GM18499 (cell line): ENCODE measurements around the gene FAM162A.

Experiments
- ATAC-seq: cut with Tn5 transposase; IDR thresholded peaks from one replicate; pipeline ENCODE4 v1.9.1; 2021; ENCODE audit warnings: moderate number of reproducible peaks; ENCODE audit not compliant: insufficient read depth, unreplicated experiment

Gene FAM162A

GRCh38 chr3:122382888-122383666 is 905 bp upstream of the FAM162A start, which contains the start of gene MIX23:
MIX23 (minus strand) TSS chr3:122383231; CDS start chr3:122383224, 7 bp downstream.
- no peak for ATAC-seq

GRCh38 chr3:122387709-122388108 is 3.7 kb downstream of the FAM162A start:
- no peak for ATAC-seq

GRCh38 chr3:122389197-122389596 is 5.2 kb downstream of the FAM162A start:
- ATAC-seq: no peak

- no peak for ATAC-seq
Measured at GRCh38 chr3:122389892-122390291, 5.9 kb downstream of the FAM162A start.

- no peak for ATAC-seq
Measured at GRCh38 chr3:122390665-122391064, 6.7 kb downstream of the FAM162A start.

- ATAC-seq: no peak
Measured at GRCh38 chr3:122391681-122392446, 7.9 kb downstream of the FAM162A start.

- no peak for ATAC-seq
Measured at GRCh38 chr3:122392868-122393844, 9.2 kb downstream of the FAM162A start.

GRCh38 chr3:122394173-122394572 is 10.2 kb downstream of the FAM162A start:
- no peak for ATAC-seq

- no peak for ATAC-seq
Measured at GRCh38 chr3:122395582-122395981, 11.6 kb downstream of the FAM162A start.

- ATAC-seq: no peak
Measured at GRCh38 chr3:122396511-122396910, 12.5 kb downstream of the FAM162A start.

- ATAC-seq: no peak
Measured at GRCh38 chr3:122397201-122397600, 13.2 kb downstream of the FAM162A start.

- ATAC-seq: no peak
Measured at GRCh38 chr3:122398920-122399319, 14.9 kb downstream of the FAM162A start.

GRCh38 chr3:122403489-122403888 is 19.5 kb downstream of the FAM162A start:
- ATAC-seq: no peak

GRCh38 chr3:122405015-122405414 is 21.0 kb downstream of the FAM162A start:
- ATAC-seq: no peak

GRCh38 chr3:122406198-122406597 is 22.2 kb downstream of the FAM162A start:
- no peak for ATAC-seq

- ATAC-seq: no peak
Measured at GRCh38 chr3:122407946-122408345, 24.0 kb downstream of the FAM162A start.

GRCh38 chr3:122409446-122409845 is 25.5 kb downstream of the FAM162A start:
- no peak for ATAC-seq

GRCh38 chr3:122410111-122410510 is 26.1 kb downstream of the FAM162A start:
- ATAC-seq: no peak

- ATAC-seq: no peak
Measured at GRCh38 chr3:122410639-122411038, 26.7 kb downstream of the FAM162A start.

GRCh38 chr3:122414391-122414790 is 30.4 kb downstream of the FAM162A start:
- ATAC-seq: no peak
